H54 (cell line): Measurements from ENCODE around the gene FAM228A.
"Not testable (repeated sequence)": the region's sequence is repeated elsewhere in the genome, so short reads cannot be mapped to it uniquely, and the experiment has no call there.

ENCODE experiments used
- DNase-seq: peaks from one replicate; pipeline ENCODE4 v3.0.0; 2011; ENCODE audit warnings: low spot score, mixed read lengths; ENCODE audit not compliant: insufficient read length
- FAIRE-seq: peaks from 3 replicates; lab custom pipeline; 2011; peaks lifted over from hg19 to GRCh38; lab: Jason Lieb, UNC
- POLR2A ChIP-seq: IDR thresholded peaks from 2 replicates; pipeline ENCODE4 v1.6.1; 2011; ENCODE audit warnings: low read depth, mild to moderate bottlenecking, low read length

The FAM228A gene

DNA sequence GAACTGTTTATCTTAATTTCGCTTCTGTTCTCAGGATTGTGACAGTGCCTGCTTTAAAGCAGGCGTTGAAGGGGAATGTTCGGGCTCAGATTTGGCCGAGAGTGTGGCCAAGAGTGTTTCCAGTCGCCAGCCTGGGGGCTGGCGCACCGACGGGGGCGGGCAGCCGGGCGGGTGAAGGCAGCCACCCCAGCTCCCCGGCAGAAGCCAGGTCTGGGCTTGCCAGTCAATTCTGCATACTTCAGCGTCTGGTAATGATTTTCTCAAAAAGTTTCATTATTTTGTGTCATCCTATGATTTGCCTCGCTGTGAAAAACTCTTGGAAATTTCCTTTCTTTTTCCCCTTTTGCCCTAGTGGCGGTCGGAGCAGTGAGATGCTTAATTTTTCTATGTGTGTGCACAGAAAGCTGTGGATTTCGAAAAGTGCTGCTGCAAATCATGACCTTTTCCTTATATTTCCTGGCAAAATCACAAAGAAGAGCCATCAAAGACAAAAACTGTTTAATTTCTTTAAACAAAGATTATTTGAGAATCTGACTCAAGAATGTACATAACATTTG, 856 bp downstream of the FAM228A start:
- TF ChIP-seq POLR2A, result no peak
- DNase-seq (no peak), FAIRE-seq (no peak)

DNA sequence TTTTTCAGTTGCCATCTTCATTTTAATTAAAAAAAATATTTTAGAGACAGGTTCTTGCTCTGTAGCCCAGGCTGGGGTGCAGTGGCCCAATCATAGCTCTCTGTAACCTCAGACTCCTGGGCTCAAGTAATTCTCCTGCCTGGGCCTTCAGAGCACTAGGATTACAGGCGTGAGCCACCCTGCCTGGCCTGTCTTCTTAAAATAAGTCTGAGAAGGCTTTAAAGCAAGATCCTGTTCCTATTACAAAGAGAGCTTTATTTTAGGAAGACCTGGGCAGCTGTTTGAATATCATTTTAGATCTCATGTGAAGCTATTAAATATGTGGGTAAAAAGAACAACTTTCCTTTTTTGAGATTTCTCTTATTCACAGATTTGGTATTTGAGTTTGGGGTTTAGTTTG, 1.5 kb downstream of the FAM228A start:
- no peak for DNase-seq
- FAIRE-seq, result no peak
- no peak for TF ChIP-seq POLR2A

DNA sequence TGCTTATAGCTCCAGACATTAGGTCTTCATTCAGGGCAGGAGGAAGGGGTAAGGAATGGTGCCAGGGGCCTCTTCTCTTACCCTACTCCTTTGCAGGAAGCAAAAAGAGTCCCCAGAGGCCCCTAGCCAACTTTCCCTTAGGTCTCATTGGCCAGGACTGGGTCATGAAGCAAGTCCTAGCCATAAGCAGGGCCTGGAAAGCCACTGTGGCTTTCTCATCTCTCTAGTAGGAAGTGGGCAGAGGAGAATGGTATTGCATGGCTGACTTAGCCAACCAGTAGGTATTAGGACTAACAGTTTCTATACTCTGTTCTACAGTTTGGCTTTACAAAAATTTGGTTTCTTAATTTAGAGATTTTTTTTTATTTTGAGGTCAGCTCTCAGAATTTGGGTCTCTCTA, 4.8 kb downstream of the FAM228A start:
- no peak for TF ChIP-seq POLR2A
- no peak for FAIRE-seq
- DNase-seq, result no peak

DNA sequence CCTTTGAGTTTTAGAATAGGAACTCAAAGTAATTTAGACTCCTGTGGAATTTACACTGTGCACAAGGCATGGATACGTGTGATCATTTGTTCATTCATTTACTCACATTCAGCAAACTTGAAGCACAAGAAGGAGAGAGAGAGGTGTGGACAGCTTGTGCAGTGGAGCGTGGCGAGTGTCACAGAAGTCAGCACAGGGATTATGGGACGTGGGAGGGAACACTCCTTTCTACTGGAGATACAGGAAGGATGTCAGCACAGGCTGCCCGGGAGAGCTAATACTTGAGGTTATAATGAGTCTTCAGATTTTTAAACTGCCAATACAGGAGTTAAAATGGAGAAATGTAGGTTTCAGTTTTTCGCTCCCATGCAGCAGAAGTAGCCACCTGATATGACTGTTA, 7.0 kb downstream of the FAM228A start:
- DNase-seq (no peak), FAIRE-seq (no peak)
- no peak for TF ChIP-seq POLR2A

DNA sequence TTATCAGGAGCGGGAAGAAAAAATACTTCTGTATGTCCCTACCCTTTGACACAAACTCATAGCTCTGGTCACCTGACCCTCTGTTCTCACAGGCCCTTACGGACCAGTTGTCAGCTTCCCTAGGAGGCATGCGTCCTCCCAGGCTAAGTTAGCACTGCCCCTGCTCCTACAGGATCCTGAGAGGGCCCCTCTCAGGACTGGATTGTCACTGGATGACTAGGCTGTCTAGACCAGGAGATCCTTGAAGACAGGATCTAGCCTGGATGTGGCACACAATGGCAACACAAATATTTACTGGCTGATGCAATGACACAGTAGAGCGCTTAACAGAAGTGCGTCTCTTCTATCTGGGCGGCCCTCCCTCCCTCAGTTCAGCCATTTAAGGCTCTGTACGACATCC, 7.7 kb downstream of the FAM228A start:
- FAIRE-seq (no peak), DNase-seq (no peak)
- TF ChIP-seq POLR2A, result no peak

DNA sequence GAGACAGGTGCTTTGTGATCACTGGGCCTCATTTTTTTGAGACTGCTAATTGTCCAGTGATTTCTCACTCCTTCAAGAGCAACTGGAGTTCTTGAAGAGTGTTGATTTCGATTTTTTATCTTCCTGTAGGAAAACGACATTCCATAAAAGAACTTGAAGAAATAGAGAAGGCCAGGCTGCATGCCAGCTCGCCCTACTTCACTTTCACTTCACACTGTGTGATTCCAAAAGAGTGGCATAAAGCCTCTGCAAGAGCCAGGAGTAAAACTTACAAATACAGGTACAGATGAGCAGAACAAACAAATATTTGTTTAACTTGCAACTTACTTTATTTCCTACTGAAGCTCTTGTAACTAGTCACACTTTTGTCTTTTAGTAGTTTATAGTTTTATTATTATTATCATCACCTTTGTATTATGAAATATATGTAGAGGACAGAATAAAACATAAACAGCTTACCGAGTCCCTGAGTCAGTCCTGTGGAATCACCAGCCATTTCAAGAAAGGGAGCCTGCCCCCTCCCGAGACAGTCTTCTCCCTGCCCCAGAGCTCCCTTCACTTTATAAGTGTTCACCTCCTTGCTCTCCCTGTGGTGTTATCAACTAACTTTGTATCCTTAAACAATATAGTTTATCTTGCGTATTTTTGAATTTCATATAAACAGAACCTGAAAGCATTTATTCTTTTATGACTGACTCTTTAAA, 8.7 kb downstream of the FAM228A start:
- no peak for FAIRE-seq
- TF ChIP-seq POLR2A, result no peak
- no peak for DNase-seq

DNA sequence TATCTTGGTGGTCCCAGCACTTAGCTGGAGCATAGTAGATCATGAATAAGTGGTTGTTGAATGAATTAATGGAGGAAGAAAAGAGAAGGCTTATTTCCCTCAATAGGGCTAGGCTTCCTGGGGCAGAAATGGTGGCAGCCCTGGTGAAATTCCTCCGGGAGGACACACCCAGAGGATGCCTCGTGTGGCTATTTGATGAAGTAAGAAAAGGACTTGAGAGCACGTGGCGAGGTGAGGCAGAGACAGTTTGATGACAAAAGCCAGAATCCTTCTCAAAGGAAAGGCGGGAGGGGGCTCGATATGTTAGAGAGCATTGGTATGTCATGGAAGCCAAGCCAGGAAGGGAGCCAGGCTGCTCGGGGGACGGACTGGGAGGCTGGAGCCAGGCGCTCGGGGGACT, 14.7 kb downstream of the FAM228A start:
- DNase-seq (no peak), FAIRE-seq (no peak)
- no peak for TF ChIP-seq POLR2A

DNA sequence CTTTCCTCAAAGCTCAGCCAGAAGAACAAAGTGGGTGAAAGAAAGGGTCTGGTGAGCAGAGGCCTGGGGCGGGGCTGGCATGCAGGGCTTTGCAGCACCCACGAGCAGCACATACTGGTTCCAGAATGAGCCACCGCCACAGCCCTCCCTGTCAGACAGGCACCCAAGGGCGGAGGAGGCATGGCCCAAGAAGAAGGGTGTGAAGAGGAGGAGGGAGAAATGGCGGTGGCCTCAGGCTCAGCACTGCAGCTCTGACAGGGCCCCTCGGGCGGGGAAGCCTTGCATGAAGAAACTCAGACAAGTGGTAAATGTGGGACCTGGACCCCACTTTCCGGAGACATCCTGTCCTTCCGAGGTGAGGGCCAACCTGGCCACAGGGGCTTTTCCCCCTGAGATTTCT, 15.7 kb downstream of the FAM228A start:
- DNase-seq (no peak), FAIRE-seq (no peak)
- TF ChIP-seq POLR2A, result no peak

DNA sequence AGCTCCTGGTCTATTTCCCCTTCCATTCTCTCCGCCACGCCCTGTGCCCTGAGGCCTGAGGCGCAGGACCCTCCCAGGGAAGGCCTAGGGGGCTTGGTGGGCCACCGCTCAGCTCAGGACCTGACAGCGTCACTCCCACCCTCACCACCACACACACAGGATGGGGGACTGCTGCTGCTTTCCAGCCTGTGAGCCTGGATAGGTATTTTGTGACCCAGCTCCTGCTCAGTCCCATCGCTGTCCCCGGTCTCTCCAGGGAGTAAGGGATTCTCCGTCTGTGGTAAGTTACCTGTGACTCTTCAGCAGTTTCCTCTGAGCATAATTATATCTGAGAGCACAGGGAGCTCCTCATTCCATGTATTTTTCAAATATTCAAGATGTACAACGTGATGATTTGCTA, 16.3 kb downstream of the FAM228A start:
- DNase-seq (no peak), FAIRE-seq (no peak)
- TF ChIP-seq POLR2A, result no peak

DNA sequence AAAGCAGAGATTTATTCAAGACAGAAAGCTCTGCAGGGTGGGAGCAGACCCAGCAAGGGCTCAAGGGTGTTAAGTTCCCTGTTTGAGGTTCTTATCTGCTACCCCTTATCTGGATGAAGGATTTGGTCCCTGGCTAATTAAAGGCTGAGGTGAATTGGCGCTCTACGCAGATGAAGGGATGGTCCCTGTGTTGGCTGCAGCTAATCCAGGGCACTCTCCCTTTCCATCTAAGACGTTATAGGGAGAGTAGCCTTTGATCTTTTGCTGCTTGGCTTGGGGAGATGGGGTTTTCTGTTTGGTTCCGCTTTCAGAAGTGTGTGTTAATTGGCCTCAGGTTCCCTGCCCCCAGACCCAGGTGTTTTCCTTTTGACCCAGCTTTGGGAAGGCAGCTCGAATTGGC, 17.0 kb downstream of the FAM228A start:
- TF ChIP-seq POLR2A, result no peak
- DNase-seq (no peak), FAIRE-seq (no peak)

DNA sequence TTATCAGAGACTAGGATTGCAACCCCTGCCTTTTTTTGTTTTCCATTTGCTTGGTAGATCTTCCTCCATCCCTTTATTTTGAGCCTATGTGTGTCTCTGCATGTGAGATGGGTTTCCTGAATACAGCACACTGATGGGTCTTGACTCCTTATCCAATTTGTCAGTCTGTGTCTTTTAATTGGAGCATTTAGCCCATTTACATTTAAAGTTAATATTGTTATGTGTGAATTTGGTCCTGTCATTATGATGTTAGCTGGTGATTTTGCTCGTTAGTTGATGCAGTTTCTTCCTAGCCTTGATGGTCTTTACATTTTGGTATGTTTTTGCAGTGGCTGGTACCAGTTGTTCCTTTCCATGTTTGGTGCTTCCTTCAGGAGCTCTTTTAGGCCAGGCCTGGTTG, 22.4 kb downstream of the FAM228A start:
- not testable (repeated sequence) for FAIRE-seq, DNase-seq

DNA sequence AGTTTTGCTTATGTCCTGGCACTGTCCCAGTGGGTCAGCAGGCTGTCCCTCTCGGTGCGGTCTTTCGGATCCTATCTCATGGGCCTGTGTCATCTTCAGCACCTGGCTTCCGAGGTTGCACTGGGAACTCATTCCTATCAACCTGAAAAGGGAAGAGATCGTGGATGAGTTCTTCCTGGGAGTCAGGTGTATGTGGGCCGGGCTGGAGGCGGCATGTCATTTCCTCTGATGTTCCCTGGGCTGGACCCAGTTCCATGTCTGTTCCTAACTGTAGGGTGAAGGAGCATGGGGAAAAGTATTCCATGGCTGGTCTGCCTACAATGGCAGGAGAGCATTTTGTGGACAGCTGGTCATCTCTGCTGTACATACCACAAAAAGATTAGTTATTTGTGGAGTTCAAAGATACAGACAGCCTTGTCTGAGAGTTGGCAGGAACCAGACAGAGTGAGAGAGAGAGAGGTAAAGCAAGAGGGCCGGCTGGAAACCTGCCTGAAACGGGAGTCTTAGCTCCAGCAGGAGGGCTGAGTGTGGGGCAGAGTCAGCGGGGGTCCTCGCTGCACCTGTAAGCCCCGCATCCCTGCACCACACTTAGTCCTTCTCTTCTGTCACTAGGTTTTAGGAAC, 25.2 kb downstream of the FAM228A start:
- DNase-seq (no peak), FAIRE-seq (no peak)
- TF ChIP-seq POLR2A, result no peak

DNA sequence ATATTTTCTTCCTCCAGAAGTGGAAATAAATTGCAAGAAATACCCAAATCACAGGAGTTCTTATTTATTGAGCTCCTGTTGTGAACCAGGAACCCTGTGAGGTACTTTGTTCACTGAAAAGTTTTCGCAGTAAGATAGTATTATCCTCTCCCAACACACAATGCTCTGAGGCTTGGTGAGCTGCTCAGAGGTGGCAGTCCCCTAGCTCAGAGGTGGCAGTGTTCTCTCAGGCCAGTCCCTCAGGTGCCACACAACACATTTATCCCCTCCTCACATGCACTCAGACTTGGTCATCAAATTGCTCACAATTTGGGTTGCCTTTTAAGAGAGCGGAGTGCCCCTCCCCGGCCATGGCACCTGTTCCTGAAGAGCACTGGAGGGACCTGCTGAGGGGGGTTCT, 25.9 kb downstream of the FAM228A start:
- TF ChIP-seq POLR2A, result no peak
- DNase-seq (no peak), FAIRE-seq (no peak)

DNA sequence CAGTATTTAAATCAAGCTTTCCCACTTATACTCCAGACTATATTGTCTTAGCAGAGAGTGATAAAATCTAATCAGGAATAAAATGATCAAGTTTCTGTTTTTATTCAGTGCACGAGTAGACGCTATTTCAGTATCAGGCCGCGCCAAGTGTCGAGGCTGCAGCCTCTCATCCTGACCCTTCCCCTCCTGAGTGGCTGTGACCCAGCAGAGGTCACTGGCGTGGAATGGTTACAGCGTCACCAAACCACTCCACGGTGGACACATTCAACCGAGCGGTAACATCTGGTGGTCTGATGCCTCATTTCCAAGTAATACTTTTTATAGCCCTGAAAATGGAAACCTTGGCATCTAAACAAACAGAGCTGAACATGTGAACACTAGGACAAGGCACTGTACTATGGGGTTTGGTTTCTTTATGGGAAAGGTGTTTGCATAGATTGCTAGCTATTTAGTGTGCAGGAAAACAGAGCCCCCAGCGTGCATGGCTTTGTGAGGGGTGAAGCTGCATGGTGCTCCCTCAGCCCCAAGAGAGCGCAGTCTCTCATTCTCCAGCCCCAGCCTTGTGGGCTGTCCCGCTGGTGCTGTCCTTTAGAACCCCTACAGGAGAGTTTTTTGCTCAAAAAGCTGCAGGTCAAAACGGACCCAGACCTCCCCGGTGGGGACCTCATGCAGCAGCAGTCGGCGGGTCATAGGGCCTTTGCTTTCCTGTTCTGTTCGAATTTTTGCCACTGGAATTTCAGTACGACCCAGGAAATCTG, 28.4 kb downstream of the FAM228A start:
- no peak for FAIRE-seq
- no peak for DNase-seq
- TF ChIP-seq POLR2A, result no peak
